HFF-Myc (cell line): ENCODE measurements around the gene BDNF.

ENCODE experiments used
- DNase-seq: peaks from one replicate; pipeline ENCODE4 v3.0.0-alpha.2; 2011; ENCODE audit warnings: low read depth; ENCODE audit errors: extremely low read depth
- H3K4me3 ChIP-seq: replicated peaks from 2 replicates; pipeline ENCODE4 v1.5.1; 2011; ENCODE audit warnings: low read depth, mild to moderate bottlenecking, control low read depth, low read length
- CTCF ChIP-seq: IDR thresholded peaks from 2 replicates; pipeline ENCODE4 v1.5.1; 2012; ENCODE audit warnings: mild to moderate bottlenecking, low read depth, low read length, control low read depth; ENCODE audit errors: missing control alignments

BDNF gene

GRCh38 chr11:27611947-27612455, 88.3 kb downstream of the BDNF start:
- DNase-seq: no peak
- TF ChIP-seq CTCF: no peak

GRCh38 chr11:27611390-27611789, 88.9 kb downstream of the BDNF start:
- TF ChIP-seq CTCF: no peak
- no peak for DNase-seq

More at GRCh38 chr11:27611947-27612455, 88.3 kb downstream of the BDNF start:
- H3K4me3 ChIP-seq: no peak overlapping the region

GRCh38 chr11:27610946-27611345, 89.3 kb downstream of the BDNF start:
- no peak overlapping the region for H3K4me3 ChIP-seq
- TF ChIP-seq CTCF: no peak
- no peak for DNase-seq

More at GRCh38 chr11:27611390-27611789, 88.9 kb downstream of the BDNF start:
- no peak overlapping the region for H3K4me3 ChIP-seq

GRCh38 chr11:27610280-27610679, 90.0 kb downstream of the BDNF start:
- H3K4me3 ChIP-seq: no peak overlapping the region
- no peak for DNase-seq
- no peak for TF ChIP-seq CTCF

- DNase-seq: no peak
- no peak for TF ChIP-seq CTCF
- H3K4me3 ChIP-seq: no peak overlapping the region
Measured at GRCh38 chr11:27608951-27609350, 91.3 kb downstream of the BDNF start.

- H3K4me3 ChIP-seq: no peak overlapping the region
- no peak for DNase-seq
- no peak for TF ChIP-seq CTCF
Measured at GRCh38 chr11:27605422-27605821, 94.8 kb downstream of the BDNF start.
